ENCODE results near the gene NOP53. TPM values are rescaled to one million over a fixed set of nuclear protein-coding genes. Genes with fewer than 3 reads are reported as not detected.
"Not testable (repeated sequence)": the region's sequence is repeated elsewhere in the genome, so short reads cannot be mapped to it uniquely, and the experiment has no call there.

Gene NOP53
- total and polyA plus RNA-seq, 7 donors: 96.3 to 268 (median 166) TPM

GRCh38 chr19:47707135-47707925, 38.0 kb upstream of the NOP53 start:
- intact Hi-C loops (cut with DNase I): loop anchor here in 1 of 2 donors (1.0 to 10.0 kb wide), 2 partner anchors 193 to 272 kb away; partner anchors contain the start of gene NAPA

GRCh38 chr19:47711652-47712242, 33.6 kb upstream of the NOP53 start:
- Histone ChIP-seq H3K4me1 (no peaks in the 10 kb centered on the region), H3K4me3 (no peak overlapping the region), H3K36me3 (ENCODE audit: insufficient read depth in 1 of 2, low read depth in 1 of 2) (peaks cover 0 to 2% of the 10 kb centered on the region in 2 donors), H3K27me3 (ENCODE audit: insufficient read depth in 3 of 3, low read length in 2 of 3) (peaks cover 0 to 48% (median 12%) of the 10 kb centered on the region in 3 donors), H3K9me3 (no peaks in the 10 kb centered on the region), H3K27ac (no peak overlapping the region)
- no peak for ATAC-seq
- 82 to 86% (median 83%) methylated on average over 8 of the region's 8 CpGs for WGBS, 3 donors
- no peak for TF ChIP-seq CTCF (IDR thresholded peaks at IDR 0.05)
- DNase-seq: no peak
- intact Hi-C loops (cut with DNase I): loop anchor here in 1 of 2 donors (5.0 kb wide), 1 partner anchor 81 kb away; no protein-coding TSS in a partner anchor

More at GRCh38 chr19:47707135-47707925, 38.0 kb upstream of the NOP53 start:
- Histone ChIP-seq H3K27me3 (ENCODE audit: insufficient read depth in 3 of 3, low read length in 2 of 3) (peaks cover 0 to 7% (median 0%) of the 10 kb centered on the region in 3 donors), H3K4me1 (no peaks in the 10 kb centered on the region), H3K9me3 (no peaks in the 10 kb centered on the region), H3K36me3 (ENCODE audit: insufficient read depth in 1 of 2, low read depth in 1 of 2) (peaks cover 0 to 19% of the 10 kb centered on the region in 2 donors), H3K4me3 (no peak overlapping the region), H3K27ac (no peak overlapping the region)
- 23 to 27% (median 24%) methylated on average over 22 of the region's 22 CpGs for WGBS, 3 donors
- peak; percentile 67 for TF ChIP-seq CTCF (IDR thresholded peaks at IDR 0.05)
- ATAC-seq: peak; percentile 74 to 88 (median 85)
- DNase-seq: peak; percentile 76 to 84

GRCh38 chr19:47713046-47714021, 32.0 kb upstream of the NOP53 start, which contains the start of gene EHD2:
Gene EHD2 (plus strand): TSS chr19:47713422. CDS start chr19:47716613, 3,191 bp downstream.
- ATAC-seq: peak; percentile 74 to 85 (median 80)
- DNase-seq: peak; percentile 77 to 85
- H3K27ac ChIP-seq: peak within 1 kb of the TSS; percentile 55
- H3K9me3 ChIP-seq: no peaks in the 10 kb centered on the region
- H3K4me1 ChIP-seq: peaks cover 5% of the 10 kb centered on the region
- intact Hi-C loops (cut with DNase I): loop anchor here in 1 of 2 donors (2.0 to 5.0 kb wide), 2 partner anchors 29 to 79 kb away; no protein-coding TSS in a partner anchor
- peak within 1 kb of the TSS; percentile 66 for H3K4me3 ChIP-seq
- H3K36me3 ChIP-seq (ENCODE audit: insufficient read depth in 1 of 2, low read depth in 1 of 2): peaks cover 0 to 11% of the 10 kb centered on the region in 2 donors
- TF ChIP-seq CTCF (IDR thresholded peaks at IDR 0.05): peak; percentile 82
- WGBS, 3 donors: 3 to 7% (median 6%) methylated on average over 24 to 52 of the region's 52 CpGs
- peaks cover 0 to 51% (median 15%) of the 10 kb centered on the region in 3 donors for H3K27me3 ChIP-seq (ENCODE audit: insufficient read depth in 3 of 3, low read length in 2 of 3)

GRCh38 chr19:47714339-47714738, 31.0 kb upstream of the NOP53 start:
- peaks cover 5% of the 10 kb centered on the region for H3K4me1 ChIP-seq
- no peak for ATAC-seq
- intact Hi-C loops (cut with DNase I): loop anchor here in 1 of 2 donors (2.0 to 5.0 kb wide), 2 partner anchors 28 to 78 kb away; no protein-coding TSS in a partner anchor
- H3K4me3 ChIP-seq: peak overlapping the region; percentile 66
- H3K27me3 ChIP-seq (ENCODE audit: insufficient read depth in 3 of 3, low read length in 2 of 3): peaks cover 0 to 51% (median 15%) of the 10 kb centered on the region in 3 donors
- DNase-seq: no peak
- 54 to 63% (median 60%) methylated on average over 4 of the region's 4 CpGs for WGBS, 3 donors
- H3K9me3 ChIP-seq: no peaks in the 10 kb centered on the region
- TF ChIP-seq CTCF (IDR thresholded peaks at IDR 0.05): no peak
- peaks cover 0 to 11% of the 10 kb centered on the region in 2 donors for H3K36me3 ChIP-seq (ENCODE audit: insufficient read depth in 1 of 2, low read depth in 1 of 2)
- peak overlapping the region; percentile 50 for H3K27ac ChIP-seq

- H3K4me1 ChIP-seq, H3K9me3 ChIP-seq, DNase-seq, ATAC-seq, H3K27ac ChIP-seq: not testable (repeated sequence)
- intact Hi-C loops (cut with DNase I): loop anchor here in 1 of 2 donors (2.0 to 5.0 kb wide), 2 partner anchors 28 to 77 kb away; no protein-coding TSS in a partner anchor
- H3K36me3 ChIP-seq (ENCODE audit: insufficient read depth in 1 of 2, low read depth in 1 of 2): peaks cover 0 to 11% of the 10 kb centered on the region in 2 donors
- H3K27me3 ChIP-seq (ENCODE audit: insufficient read depth in 3 of 3, low read length in 2 of 3): peaks cover 0 to 51% (median 15%) of the 10 kb centered on the region in 3 donors
- peak overlapping the region; percentile 66 for H3K4me3 ChIP-seq
Measured at GRCh38 chr19:47714855-47715254, 30.5 kb upstream of the NOP53 start.
